HUES48 (cell line): ENCODE results near the gene TMCC1.

Source experiments
- H3K27ac ChIP-seq: one replicate; pipeline ENCODE4 v1.7.0; 2013; ENCODE audit warnings: low read depth, low read length, inconsistent platforms
- H3K27me3 ChIP-seq: 2 replicates; pipeline ENCODE4 v1.6.1; 2013; ENCODE audit warnings: mild to moderate bottlenecking, low read length; ENCODE audit not compliant: control insufficient read depth, insufficient read depth
- H3K36me3 ChIP-seq: 2 replicates; pipeline ENCODE4 v1.6.1; 2013; ENCODE audit warnings: low read length; ENCODE audit not compliant: control insufficient read depth, insufficient read depth
- H3K4me1 ChIP-seq: 2 replicates; pipeline ENCODE4 v1.6.1; 2013; ENCODE audit warnings: mild to moderate bottlenecking, low read length; ENCODE audit not compliant: control insufficient read depth, insufficient read depth
- H3K4me3 ChIP-seq: 2 replicates; pipeline ENCODE4 v1.5.1; 2013; ENCODE audit warnings: mild to moderate bottlenecking, low read depth, low read length
- H3K9ac ChIP-seq: 2 replicates; pipeline ENCODE4 v1.6.1; 2013; ENCODE audit warnings: mild to moderate bottlenecking, low read depth, low read length, moderate library complexity
- H3K9me3 ChIP-seq: 2 replicates; pipeline ENCODE4 v1.6.1; 2013; ENCODE audit warnings: low read length; ENCODE audit not compliant: control insufficient read depth, insufficient read depth

The TMCC1 gene

GRCh38 chr3:129747992-129748391, 145.5 kb downstream of the TMCC1 start:
- peaks cover 14% of the 10 kb centered on the region for H3K4me1 ChIP-seq
- no peaks in the 10 kb centered on the region for H3K9me3 ChIP-seq
- H3K27me3 ChIP-seq: no peaks in the 10 kb centered on the region
- no peaks in the 10 kb centered on the region for H3K36me3 ChIP-seq
- H3K9ac ChIP-seq: no peak overlapping the region
- no peak overlapping the region for H3K4me3 ChIP-seq
- H3K27ac ChIP-seq: no peak overlapping the region

DNA sequence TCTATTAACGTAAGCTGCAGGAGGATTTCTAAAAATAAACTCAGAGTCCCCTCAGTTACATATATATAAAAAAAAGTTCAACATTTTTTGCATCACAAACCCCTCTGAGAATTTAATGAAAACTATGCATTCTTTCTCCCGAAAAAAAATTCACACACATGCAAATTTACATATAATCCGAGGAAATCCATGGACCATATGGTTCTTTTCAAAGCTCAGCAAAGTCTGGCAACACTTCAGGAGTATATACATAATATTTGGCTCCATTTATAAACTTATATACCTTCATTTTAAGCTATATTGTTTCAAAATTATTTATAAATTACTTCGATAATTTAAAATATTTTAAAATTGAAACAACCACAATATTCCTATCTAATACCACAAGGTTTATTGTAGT, 146.4 kb downstream of the TMCC1 start:
- no peaks in the 10 kb centered on the region for H3K9me3 ChIP-seq
- H3K9ac ChIP-seq: no peak overlapping the region

DNA sequence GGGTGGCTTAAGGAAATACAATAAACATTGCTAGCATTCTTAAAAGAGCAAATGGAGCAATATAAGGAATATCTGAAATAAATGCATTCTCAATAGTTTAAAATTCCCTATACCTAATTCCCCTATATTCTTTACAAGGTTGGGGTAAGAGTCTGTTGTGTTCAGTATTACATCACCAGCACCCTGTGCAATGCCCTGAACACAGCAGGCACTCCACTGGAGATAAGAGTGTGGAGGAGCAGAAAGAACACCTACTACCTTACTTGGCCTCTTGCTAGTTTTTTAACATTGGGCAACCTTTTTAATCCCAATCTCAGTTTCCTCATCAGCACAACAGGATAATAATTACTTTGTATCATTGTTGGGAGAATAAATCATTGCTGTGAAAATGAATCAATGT, 146.9 kb downstream of the TMCC1 start:
- no peak overlapping the region for H3K27ac ChIP-seq
- H3K9me3 ChIP-seq: no peaks in the 10 kb centered on the region
- no peaks in the 10 kb centered on the region for H3K27me3 ChIP-seq
- no peaks in the 10 kb centered on the region for H3K36me3 ChIP-seq
- H3K9ac ChIP-seq: no peak overlapping the region
- no peak overlapping the region for H3K4me3 ChIP-seq
- peaks cover 14% of the 10 kb centered on the region for H3K4me1 ChIP-seq

More for the DNA sequence above, 146.4 kb downstream of the TMCC1 start:
- no peak overlapping the region for H3K4me3 ChIP-seq
- H3K36me3 ChIP-seq: no peaks in the 10 kb centered on the region
- peaks cover 14% of the 10 kb centered on the region for H3K4me1 ChIP-seq
- H3K27ac ChIP-seq: no peak overlapping the region
- no peaks in the 10 kb centered on the region for H3K27me3 ChIP-seq

- Histone ChIP-seq H3K4me1 (peaks cover 14% of the 10 kb centered on the region), H3K27ac (no peak overlapping the region), H3K9ac (no peak overlapping the region), H3K36me3 (no peaks in the 10 kb centered on the region), H3K9me3 (no peaks in the 10 kb centered on the region), H3K27me3 (no peaks in the 10 kb centered on the region), H3K4me3 (no peak overlapping the region)
Observed at GRCh38 chr3:129745253-129745652, 148.3 kb downstream of the TMCC1 start.

- Histone ChIP-seq H3K4me1 (peaks cover 10% of the 10 kb centered on the region), H3K36me3 (no peaks in the 10 kb centered on the region), H3K9me3 (no peaks in the 10 kb centered on the region), H3K27ac (no peak overlapping the region), H3K27me3 (no peaks in the 10 kb centered on the region), H3K9ac (no peak overlapping the region), H3K4me3 (no peak overlapping the region)
Observed at GRCh38 chr3:129741794-129742193, 151.7 kb downstream of the TMCC1 start.

DNA sequence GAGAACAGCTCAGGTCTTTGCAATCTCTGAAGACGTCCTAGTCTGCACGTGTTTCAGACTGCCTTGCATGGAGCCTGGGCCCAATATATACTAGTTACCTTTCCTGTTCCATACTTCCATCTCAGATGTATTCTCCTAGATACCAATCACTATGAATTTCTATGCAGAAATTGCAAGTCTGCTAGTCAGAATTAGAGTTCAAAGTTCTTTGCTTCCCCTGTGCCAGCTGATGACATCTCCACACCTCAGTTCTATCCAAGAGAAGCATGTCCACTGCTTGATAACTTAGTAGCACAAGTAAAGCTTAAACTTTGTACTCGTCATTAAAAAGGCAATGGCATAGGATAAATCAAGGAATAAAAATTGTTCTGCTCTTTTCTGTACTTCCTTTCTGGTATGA, 153.4 kb downstream of the TMCC1 start:
- H3K4me1 ChIP-seq: peaks cover 2% of the 10 kb centered on the region; the same call in 1 of the 2 replicates
- no peak overlapping the region for H3K27ac ChIP-seq
- H3K4me3 ChIP-seq: no peak overlapping the region
- no peaks in the 10 kb centered on the region for H3K36me3 ChIP-seq
- no peaks in the 10 kb centered on the region for H3K27me3 ChIP-seq
- H3K9ac ChIP-seq: no peak overlapping the region
- no peaks in the 10 kb centered on the region for H3K9me3 ChIP-seq

DNA sequence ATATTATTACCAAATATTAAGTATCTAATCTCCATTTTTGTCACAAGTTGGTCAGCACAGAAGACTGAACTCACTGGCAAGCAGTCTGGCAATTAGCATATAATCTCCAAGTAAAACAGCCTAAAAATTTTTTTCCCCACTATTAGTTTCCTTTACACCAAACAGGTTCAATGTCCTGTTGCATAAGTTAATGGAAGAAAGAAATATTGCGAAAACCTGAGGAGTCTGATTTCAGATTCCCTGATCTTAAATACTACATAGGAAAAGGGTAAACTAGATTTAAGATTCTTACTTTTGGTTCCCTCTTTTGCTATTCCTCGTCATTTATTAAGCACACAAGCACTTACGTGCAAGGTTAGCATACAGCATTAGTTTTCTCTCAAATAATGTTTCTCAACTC, 153.9 kb downstream of the TMCC1 start:
- Histone ChIP-seq H3K36me3 (no peaks in the 10 kb centered on the region), H3K27me3 (no peaks in the 10 kb centered on the region), H3K9me3 (no peaks in the 10 kb centered on the region), H3K4me3 (no peak overlapping the region), H3K9ac (no peak overlapping the region), H3K4me1 (no peaks in the 10 kb centered on the region), H3K27ac (no peak overlapping the region)

GRCh38 chr3:129738172-129738571, 155.3 kb downstream of the TMCC1 start:
- Histone ChIP-seq H3K27ac (no peak overlapping the region), H3K4me1 (peaks cover 2% of the 10 kb centered on the region; the same call in 1 of the 2 replicates), H3K4me3 (no peak overlapping the region)

DNA sequence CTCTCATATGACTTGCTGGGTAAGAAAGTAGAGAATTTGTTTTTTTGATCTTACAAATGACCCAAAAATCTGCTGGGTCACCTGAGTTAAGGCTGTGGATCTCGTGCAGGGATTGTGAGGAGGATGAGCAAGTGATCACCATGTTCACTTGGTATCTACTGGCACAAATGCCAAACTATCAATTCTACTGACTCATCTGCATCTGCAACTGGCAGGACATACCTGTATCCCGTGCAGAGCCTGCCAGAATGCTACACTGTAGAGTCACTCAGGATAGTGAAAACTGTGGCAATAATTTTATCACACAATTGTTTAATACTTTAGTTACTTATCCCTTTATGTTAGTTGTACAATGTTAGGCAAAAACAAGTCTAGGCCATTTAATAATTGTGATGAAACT, 157.4 kb downstream of the TMCC1 start:
- no peak overlapping the region for H3K9ac ChIP-seq
- H3K4me3 ChIP-seq: no peak overlapping the region
- H3K27me3 ChIP-seq: no peaks in the 10 kb centered on the region
- peaks cover 19% of the 10 kb centered on the region for H3K4me1 ChIP-seq
- H3K36me3 ChIP-seq: no peaks in the 10 kb centered on the region
- H3K9me3 ChIP-seq: no peaks in the 10 kb centered on the region
- H3K27ac ChIP-seq: no peak overlapping the region

More at GRCh38 chr3:129738172-129738571, 155.3 kb downstream of the TMCC1 start:
- Histone ChIP-seq H3K9ac (no peak overlapping the region), H3K27me3 (no peaks in the 10 kb centered on the region), H3K9me3 (no peaks in the 10 kb centered on the region), H3K36me3 (no peaks in the 10 kb centered on the region)

DNA sequence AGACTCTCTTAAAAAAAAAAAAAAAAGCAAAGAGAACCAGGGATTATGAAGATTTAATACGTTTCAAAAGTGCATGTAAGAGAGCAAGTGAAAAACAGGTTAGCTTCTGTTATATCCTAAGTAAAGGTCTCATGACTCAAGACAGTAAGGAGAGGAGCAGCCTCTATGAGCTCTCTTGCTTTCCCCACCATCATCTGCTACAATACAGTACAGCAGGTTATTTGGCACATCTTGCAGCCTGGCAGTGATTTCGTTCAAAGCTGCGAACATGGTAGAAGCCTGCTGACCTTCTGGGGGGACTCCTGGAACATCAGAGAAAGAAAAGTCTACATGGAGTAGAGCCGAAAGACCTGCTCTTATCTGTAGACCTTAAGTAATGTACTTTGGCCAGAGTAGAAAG, 157.9 kb downstream of the TMCC1 start:
- no peak overlapping the region for H3K4me3 ChIP-seq
- no peaks in the 10 kb centered on the region for H3K27me3 ChIP-seq
- peaks cover 19% of the 10 kb centered on the region for H3K4me1 ChIP-seq
- no peaks in the 10 kb centered on the region for H3K9me3 ChIP-seq
- H3K27ac ChIP-seq: no peak overlapping the region
- no peak overlapping the region for H3K9ac ChIP-seq
- H3K36me3 ChIP-seq: no peaks in the 10 kb centered on the region

DNA sequence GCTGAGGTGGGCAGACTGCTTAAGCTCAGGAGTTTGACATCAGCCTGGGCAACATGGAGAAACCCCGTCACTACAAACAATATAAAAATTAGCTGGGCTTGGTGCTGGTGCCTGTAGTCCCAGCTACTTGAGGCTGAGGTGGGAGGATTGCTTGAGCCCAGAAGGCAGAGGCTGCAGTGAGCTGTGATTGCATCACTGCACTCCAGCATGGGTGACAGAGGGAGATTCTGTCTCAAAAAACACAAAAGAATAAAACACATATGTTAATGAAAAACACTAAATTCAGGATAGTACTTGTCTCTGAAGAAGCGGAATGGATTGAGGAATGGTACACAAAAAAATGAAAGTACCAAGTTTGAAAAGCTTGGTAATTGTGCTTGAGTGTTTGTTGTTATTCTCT, 159.1 kb downstream of the TMCC1 start:
- H3K9ac ChIP-seq: no peak overlapping the region
- no peak overlapping the region for H3K27ac ChIP-seq
- no peaks in the 10 kb centered on the region for H3K9me3 ChIP-seq
- no peaks in the 10 kb centered on the region for H3K36me3 ChIP-seq
- no peak overlapping the region for H3K4me3 ChIP-seq
- no peaks in the 10 kb centered on the region for H3K27me3 ChIP-seq
- H3K4me1 ChIP-seq: peaks cover 19% of the 10 kb centered on the region
